ENCODE measurements around the gene PPL.

The PPL gene

GRCh38 chr16:4936991-4937781 lies at the start of gene PPL:
Gene PPL (minus strand): TSS chr16:4937148. CDS start chr16:4937045, 103 bp downstream.
- peak within 1 kb of the TSS; percentile 55; the same call in 1 of the 2 replicates for H3K27ac ChIP-seq
- TF ChIP-seq CTCF (conservative IDR thresholded peaks at IDR 0.05): no peak

- H3K27ac ChIP-seq: no peak overlapping the region
- TF ChIP-seq CTCF (conservative IDR thresholded peaks at IDR 0.05): no peak
These were observed 47.4 kb upstream of the PPL start for GRCh38 chr16:4984174-4984990.

GRCh38 chr16:4982056-4982867 lies 45.3 kb upstream of the PPL start:
- no peak overlapping the region for H3K27ac ChIP-seq
- no peak for TF ChIP-seq CTCF (conservative IDR thresholded peaks at IDR 0.05)

- TF ChIP-seq CTCF (conservative IDR thresholded peaks at IDR 0.05): no peak
- no peak overlapping the region for H3K27ac ChIP-seq
These were observed 44.5 kb upstream of the PPL start for GRCh38 chr16:4981473-4981872.

- no peak overlapping the region for H3K27ac ChIP-seq
- TF ChIP-seq CTCF (conservative IDR thresholded peaks at IDR 0.05): no peak
These were observed 43.7 kb upstream of the PPL start for GRCh38 chr16:4980691-4981090.

- no peak for TF ChIP-seq CTCF (conservative IDR thresholded peaks at IDR 0.05)
These were observed 43.0 kb upstream of the PPL start for GRCh38 chr16:4979736-4980660.

More at GRCh38 chr16:4979736-4980660, 43.0 kb upstream of the PPL start:
- H3K27ac ChIP-seq: no peak overlapping the region

All from VCaP (cell line).